Activated CD8-positive, alpha-beta T cell treated with anti-CD3 and anti-CD28 coated beads for 36 hours (primary cell): Measurements from ENCODE around the gene SLC47A1. TPM values are rescaled to one million over a fixed set of nuclear protein-coding genes. Genes with fewer than 3 reads are reported as not detected.
A peak's percentile ranks its signal among the peaks of the same experiment; 100 is the strongest.

Source experiments
- ATAC-seq: fragments of 200-7000 bp; cut with Tn5 transposase; one replicate; pipeline ENCODE4 v1.10.0; 2021; ENCODE audit warnings: mild to moderate bottlenecking, moderate library complexity
- CTCF ChIA-PET: fragments of 350-600 bp; sonication (Branson Sonifier 250); formaldehyde crosslinking; loops from one replicate; lab custom pipeline; 2021; ENCODE audit warnings: antibody characterized with exemption; lab: Charles Lee
- POLR2A ChIA-PET: fragments of 350-600 bp; sonication (Branson Sonifier 250); formaldehyde crosslinking; loops from one replicate; lab custom pipeline; 2021; ENCODE audit warnings: antibody characterized with exemption; lab: Charles Lee
- DNase-seq: peaks from one replicate; pipeline ENCODE4 v3.0.0-alpha.2; 2020
- H3K27ac Mint-ChIP-seq: one replicate; pipeline ENCODE4 v1.8.0; 2021; ENCODE audit warnings: mild to moderate bottlenecking, mixed read lengths
- H3K27me3 Mint-ChIP-seq: one replicate; pipeline ENCODE4 v1.8.0; 2021; ENCODE audit warnings: mixed read lengths
- H3K36me3 Mint-ChIP-seq: one replicate; pipeline ENCODE4 v1.8.0; 2021; ENCODE audit warnings: low read depth, mixed read lengths
- H3K4me1 Mint-ChIP-seq: one replicate; pipeline ENCODE4 v1.8.0; 2021; ENCODE audit warnings: low read depth, mixed read lengths
- H3K4me3 Mint-ChIP-seq: one replicate; pipeline ENCODE4 v1.8.0; 2021; ENCODE audit warnings: mild to moderate bottlenecking, moderate library complexity, mixed read lengths
- H3K9me3 Mint-ChIP-seq: one replicate; pipeline ENCODE4 v1.8.0; 2021; ENCODE audit warnings: mixed read lengths
- CTCF ChIP-seq: fragments of 200-600 bp; IDR thresholded peaks from one replicate; pipeline ENCODE4 v1.8.0; 2022; ENCODE audit warnings: antibody characterized with exemption, mild to moderate bottlenecking
- intact Hi-C: fragments of 100-400 bp; cut with micrococcal nuclease; formaldehyde crosslinking; loops from one replicate; pipeline ENCODE4 v1.10.0; 2022
- total RNA-seq, 2 experiments: library from RNA; stranded (reverse); gene quantifications; one replicate each; pipeline ENCODE4 v1.2.3, GENCODE V29; 2021

The SLC47A1 gene
- total RNA-seq = under 1 TPM in 1 of 2 experiments, not detected in 1; 0.11 TPM

- peaks cover 59% of the 10 kb centered on the region for H3K27me3 Mint-ChIP-seq
- peak within 1 kb of the TSS; percentile 59 for H3K4me3 Mint-ChIP-seq
- H3K9me3 Mint-ChIP-seq = no peaks in the 10 kb centered on the region
- CTCF ChIA-PET = interaction anchor here (0.8 to 1.7 kb wide), 6 partner anchors 13 to 211 kb away, joined by 3 to 7 read pairs (median 4); no protein-coding TSS in a partner anchor
- DNase-seq = peak; percentile 11
- no peaks in the 10 kb centered on the region for H3K36me3 Mint-ChIP-seq
- POLR2A ChIA-PET = interaction anchor here (1.0 kb wide), 1 partner anchor 114 kb away, joined by 3 read pairs; the partner anchor contains the start of gene ALDH3A2
- intact Hi-C loops = no loop called here
- TF ChIP-seq CTCF = no peak
- ATAC-seq = peak; percentile 65
- H3K27ac Mint-ChIP-seq = no peak within 1 kb of the TSS
- H3K4me1 Mint-ChIP-seq = peaks cover 12% of the 10 kb centered on the region
Measured at GRCh38 chr17:19533718-19534561, at the start of gene SLC47A1. SLC47A1 (plus strand) TSS chr17:19533854; CDS start chr17:19533940, 86 bp downstream.

- no peak for ATAC-seq
- POLR2A ChIA-PET = no interaction called here
- no peak for TF ChIP-seq CTCF
- Mint-ChIP-seq H3K4me3 (no peak overlapping the region), H3K4me1 (no peaks in the 10 kb centered on the region), H3K27ac (no peak overlapping the region), H3K9me3 (no peaks in the 10 kb centered on the region), H3K27me3 (no peaks in the 10 kb centered on the region), H3K36me3 (no peaks in the 10 kb centered on the region)
- CTCF ChIA-PET = interaction anchor here (1.3 kb wide), 1 partner anchor 38 kb away, joined by 4 read pairs; no protein-coding TSS in a partner anchor
- no peak for DNase-seq
- intact Hi-C loops = no loop called here
Measured at GRCh38 chr17:19485800-19486340, 47.8 kb upstream of the SLC47A1 start.

DNA sequence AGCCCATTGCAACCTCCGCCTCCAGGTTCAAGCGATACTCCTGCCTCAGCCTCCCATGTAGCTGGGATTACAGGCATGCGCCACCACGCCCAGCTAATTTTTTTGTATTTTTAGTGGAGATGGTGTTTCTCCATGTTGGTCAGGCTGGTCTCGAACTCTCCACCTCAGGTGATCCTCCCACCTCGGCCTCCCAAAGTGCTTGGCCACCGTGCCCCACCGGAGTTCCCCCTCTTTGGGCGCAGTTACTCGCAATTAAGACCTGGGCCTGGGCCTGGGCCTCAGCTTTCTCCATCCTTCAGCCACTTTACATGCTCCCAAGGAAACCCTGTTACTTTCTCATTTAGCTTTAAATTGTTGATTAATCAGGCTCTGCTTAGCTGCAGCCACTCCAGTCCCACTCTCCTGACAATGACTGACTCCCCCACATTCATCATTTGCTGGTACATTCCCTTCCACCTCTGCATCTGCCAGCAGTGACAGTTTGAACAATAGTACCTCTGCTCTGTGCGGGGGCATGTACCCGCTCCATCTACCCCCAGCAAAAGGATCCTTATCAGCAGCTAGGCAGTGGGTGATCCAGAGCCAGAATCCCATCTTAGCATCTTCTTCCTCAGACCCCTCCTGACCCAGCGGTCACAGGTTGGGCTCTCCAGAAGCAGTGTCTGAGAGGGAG, 47.2 kb upstream of the SLC47A1 start:
- intact Hi-C loops = no loop called here
- ChIA-PET POLR2A (no interaction called here), CTCF (interaction anchor here (1.3 kb wide), 1 partner anchor 39 kb away, joined by 4 read pairs; no protein-coding TSS in a partner anchor)
- DNase-seq (no peak), ATAC-seq (no peak)
- H3K9me3 Mint-ChIP-seq = no peaks in the 10 kb centered on the region
- H3K4me3 Mint-ChIP-seq = no peak overlapping the region
- H3K36me3 Mint-ChIP-seq = no peaks in the 10 kb centered on the region
- H3K27ac Mint-ChIP-seq = no peak overlapping the region
- H3K4me1 Mint-ChIP-seq = no peaks in the 10 kb centered on the region
- no peaks in the 10 kb centered on the region for H3K27me3 Mint-ChIP-seq
- TF ChIP-seq CTCF = no peak

DNA sequence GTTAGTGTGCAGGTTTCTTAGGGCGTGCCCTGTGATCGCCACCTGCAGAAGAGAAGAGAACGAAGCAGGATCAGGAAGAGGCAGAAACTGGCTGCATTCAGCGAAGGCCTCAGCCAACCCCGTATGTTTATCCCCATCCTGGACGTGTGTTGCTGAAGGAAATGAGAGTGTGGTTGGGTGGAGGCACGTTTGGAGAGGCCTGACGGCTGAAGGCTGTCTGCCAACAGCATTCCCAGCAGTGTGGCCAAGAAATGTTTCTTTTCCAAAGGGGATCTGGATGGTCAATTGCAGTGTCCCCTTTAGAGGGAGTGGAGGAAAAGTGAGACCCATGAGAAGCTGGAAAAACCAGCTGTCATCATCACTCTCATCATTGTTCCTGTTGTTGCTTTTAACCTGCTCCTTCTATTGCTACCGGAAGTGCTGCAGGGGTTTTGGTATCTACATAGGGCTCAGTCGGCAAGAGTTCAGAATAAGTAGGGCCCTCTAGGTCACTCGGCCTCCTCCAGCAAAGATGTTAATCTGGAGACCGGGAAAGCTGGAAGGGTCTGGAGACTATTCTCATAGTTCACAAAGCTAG, 46.5 kb upstream of the SLC47A1 start:
- ATAC-seq (no peak), DNase-seq (no peak)
- Mint-ChIP-seq H3K27me3 (no peaks in the 10 kb centered on the region), H3K4me3 (no peak overlapping the region), H3K27ac (no peak overlapping the region), H3K4me1 (no peaks in the 10 kb centered on the region), H3K9me3 (no peaks in the 10 kb centered on the region), H3K36me3 (no peaks in the 10 kb centered on the region)
- CTCF ChIA-PET = no interaction called here
- POLR2A ChIA-PET = no interaction called here
- intact Hi-C loops = no loop called here
- TF ChIP-seq CTCF = no peak
